GM18526 (cell line): ENCODE results near the gene RASL11A.

Source experiments
- POLR2A ChIP-seq: IDR thresholded peaks from 3 replicates; pipeline ENCODE4 v1.6.1; 2011; ENCODE audit not compliant: insufficient read length; ENCODE audit errors: extremely low read depth

RASL11A gene

GRCh38 chr13:27261396-27261795, 9.2 kb upstream of the RASL11A start:
- no peak for TF ChIP-seq POLR2A

DNA sequence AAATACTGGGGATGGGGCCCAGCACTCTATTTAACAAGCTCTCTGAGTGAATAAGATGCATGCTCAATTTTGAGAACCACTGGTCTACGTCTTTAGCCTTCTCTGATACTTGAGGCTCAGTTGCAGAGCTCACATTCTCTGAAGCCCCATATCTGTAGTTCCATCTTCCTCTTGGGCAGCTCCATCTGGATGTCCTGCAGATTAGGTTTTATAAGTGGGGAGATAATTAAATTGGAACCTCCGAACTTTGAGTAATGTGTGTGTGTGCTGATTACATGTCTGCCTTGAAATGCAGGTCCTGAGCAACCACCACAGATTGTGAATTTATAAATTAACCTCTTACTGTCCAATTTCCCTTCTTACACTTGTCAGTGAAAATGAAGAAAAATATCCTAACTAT, 7.2 kb upstream of the RASL11A start:
- no peak for TF ChIP-seq POLR2A

- no peak for TF ChIP-seq POLR2A
Observed at GRCh38 chr13:27264181-27264580, 6.4 kb upstream of the RASL11A start.

- TF ChIP-seq POLR2A: no peak
Observed at GRCh38 chr13:27264648-27265047, 6.0 kb upstream of the RASL11A start.

DNA sequence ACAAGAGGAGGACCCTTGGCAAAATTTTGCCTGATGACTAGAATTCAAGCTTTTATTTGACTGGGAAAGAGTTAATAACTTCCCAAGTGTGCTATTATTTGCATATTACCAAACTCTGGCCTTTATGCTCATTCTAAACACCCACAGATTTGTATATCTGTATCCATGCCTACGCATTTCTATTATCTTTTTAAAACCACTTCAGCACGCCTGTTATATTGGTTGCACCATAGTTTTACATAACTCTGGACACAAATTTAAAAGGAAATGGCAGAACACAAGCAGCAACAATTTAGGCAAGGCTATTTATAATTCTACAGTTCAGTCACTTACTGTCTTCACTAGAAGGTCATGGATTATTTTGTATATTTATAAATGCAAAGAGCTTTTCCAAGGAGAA, 3.7 kb upstream of the RASL11A start:
- no peak for TF ChIP-seq POLR2A

GRCh38 chr13:27267596-27267995, 3.0 kb upstream of the RASL11A start:
- no peak for TF ChIP-seq POLR2A

GRCh38 chr13:27269114-27269665, 1.4 kb upstream of the RASL11A start:
- no peak for TF ChIP-seq POLR2A

DNA sequence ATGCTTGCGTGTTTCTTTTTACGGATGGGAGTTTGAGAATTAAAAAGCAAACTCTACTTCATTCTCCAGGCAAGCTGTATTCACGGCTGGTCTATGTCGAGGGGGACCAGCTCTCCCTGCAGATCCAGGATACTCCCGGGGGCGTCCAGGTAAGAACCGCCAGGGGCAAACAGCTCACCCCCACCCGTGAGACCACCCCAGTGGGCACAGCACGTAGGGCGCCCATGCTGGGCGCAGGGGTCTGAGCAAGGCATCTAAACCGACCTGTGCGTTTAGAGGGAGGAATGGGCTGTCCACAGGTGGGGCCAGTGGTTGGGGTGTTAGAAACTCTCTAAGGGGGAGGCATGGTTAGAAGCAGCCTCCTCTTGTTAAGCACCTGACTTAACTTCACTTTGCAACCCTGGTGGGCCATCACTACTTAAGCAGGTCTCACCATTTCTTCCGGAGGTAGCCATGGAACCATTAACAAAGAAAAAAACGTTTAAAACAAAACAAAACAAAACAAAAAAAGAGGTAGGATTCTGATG, 1.0 kb downstream of the RASL11A start:
- TF ChIP-seq POLR2A: no peak

DNA sequence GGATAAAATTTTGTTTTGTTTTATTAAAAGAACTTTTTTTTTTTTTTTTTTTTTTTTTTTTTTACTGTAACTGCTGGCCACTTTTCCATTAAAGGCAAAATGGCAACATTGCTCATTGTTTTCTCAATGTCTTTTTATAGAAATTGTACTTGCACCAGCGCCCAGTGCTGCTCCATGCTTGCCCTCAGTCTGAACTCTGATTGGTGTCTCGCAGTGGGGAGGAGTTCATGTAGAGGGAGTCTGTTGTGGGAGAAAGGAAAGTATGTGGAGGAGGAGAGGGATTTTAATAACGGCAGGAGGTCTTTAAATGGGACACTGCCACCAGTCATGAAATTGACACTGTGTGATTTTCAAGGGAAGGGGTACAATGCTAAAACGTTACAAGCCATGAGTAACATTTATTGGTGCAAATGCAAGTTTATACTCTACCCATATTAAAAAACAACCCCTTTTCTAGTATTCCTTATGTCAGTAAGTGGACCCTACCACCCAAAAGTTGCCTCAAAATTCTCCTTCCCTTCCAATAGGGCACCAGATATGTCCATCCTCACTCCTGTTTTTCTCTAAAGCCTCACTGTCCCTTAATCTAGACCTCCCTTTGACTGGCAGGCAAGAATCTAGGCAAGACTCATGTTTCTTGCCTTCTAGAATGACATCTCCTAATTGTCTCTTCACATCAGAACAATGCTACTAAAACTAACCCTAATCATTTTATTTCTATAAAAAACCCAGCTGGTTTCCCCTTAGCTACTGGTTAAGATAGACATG, 3.2 kb downstream of the RASL11A start:
- no peak for TF ChIP-seq POLR2A

GRCh38 chr13:27274631-27275030, 4.0 kb downstream of the RASL11A start:
- TF ChIP-seq POLR2A: no peak

DNA sequence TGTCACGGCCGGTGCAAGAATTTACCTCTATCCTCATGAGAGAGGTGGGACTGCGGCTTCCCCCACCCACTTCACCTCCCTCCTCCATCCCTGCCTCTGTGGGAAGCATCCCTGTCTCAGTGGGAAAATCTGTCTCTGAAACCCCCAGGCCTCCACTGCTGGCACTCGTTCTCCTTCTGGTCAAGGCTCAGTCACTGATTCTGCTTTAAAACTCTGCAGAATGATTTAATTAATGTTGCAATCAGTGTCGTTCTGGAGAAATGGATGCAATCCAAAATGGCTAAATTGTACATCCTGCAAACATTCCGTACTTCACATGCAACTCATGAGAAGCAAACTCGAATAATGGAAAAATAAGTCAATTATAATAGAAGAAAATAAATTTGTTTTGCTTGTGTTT, 5.6 kb downstream of the RASL11A start:
- no peak for TF ChIP-seq POLR2A

DNA sequence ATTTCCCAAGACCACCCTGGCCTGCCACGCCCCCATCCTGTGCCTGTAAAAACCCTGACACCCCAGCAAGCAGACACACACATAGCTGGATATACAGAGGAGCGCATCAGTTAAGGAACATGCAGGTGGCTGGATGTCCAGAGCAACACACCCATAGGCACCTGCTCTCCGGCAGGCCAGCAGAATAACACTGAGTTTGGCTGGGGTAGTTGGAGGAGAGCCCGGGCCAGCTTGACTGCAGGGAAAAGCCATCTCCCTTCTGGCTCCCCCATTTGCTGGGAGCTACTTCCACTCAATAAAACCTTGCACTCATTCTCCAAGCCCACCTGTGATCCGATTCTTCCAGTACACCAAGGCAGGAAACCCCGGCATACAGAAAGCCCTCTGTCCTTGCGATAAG, 8.9 kb downstream of the RASL11A start:
- no peak for TF ChIP-seq POLR2A

DNA sequence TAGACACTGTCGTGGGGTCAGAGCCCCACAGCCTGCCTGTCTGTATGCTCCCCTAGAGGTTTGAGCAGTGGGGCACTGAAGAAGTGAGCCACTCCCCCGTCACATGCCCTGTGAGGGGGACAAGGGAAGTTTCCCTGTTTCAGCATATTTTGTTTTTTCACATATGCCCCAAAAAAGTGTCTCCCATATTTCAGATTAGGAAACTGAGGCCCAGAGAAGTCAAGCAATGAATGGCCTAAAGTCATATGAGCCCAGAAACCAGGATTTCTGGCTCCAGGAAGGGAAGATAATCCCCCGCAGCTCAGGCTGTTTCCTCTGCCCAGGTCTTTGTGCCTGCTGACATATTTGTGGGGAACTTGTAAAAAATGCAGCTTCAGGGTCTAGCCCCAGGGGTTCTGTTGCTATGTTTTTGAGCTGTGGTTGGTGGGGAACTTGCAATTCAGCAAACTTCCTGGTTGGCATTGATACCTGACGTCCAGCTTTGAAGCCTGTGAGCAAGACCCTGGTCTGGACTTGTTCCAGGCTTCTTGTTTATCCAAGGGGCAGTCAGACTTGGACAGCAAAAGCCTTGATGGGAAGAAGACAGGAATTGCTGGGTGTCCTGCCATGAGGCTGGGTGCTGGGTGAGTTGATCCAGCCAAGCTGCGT, 9.5 kb downstream of the RASL11A start:
- TF ChIP-seq POLR2A: no peak

DNA sequence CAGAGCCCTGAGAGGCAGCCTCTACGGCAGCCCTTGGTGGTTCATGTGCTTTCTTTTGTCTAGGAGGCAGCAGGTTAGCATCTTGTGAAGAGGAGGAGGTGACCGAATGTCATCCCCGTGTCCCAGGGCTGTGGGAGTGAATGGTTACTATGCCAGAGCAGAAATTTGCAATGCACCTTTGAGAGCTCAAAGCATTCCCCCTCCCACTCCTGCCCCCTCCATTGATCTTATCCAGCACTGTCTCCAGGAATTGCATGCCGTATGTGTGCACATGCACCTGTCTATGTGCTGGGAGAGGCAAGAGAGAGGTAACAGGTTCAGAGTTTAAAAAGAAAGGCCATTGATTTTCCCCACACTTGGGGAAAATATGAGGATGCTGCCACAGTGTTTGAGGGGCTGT, 10.2 kb downstream of the RASL11A start:
- TF ChIP-seq POLR2A: no peak

GRCh38 chr13:27281420-27281819, 10.8 kb downstream of the RASL11A start:
- no peak for TF ChIP-seq POLR2A

- no peak for TF ChIP-seq POLR2A
Observed at GRCh38 chr13:27283906-27284493, 13.4 kb downstream of the RASL11A start.
